H54 (cell line): Measurements from ENCODE around the gene CRIP2.

Experiments used
- DNase-seq: peaks from one replicate; pipeline ENCODE4 v3.0.0; 2011; ENCODE audit warnings: low spot score, mixed read lengths; ENCODE audit not compliant: insufficient read length
- FAIRE-seq: peaks from 3 replicates; lab custom pipeline; 2011; peaks lifted over from hg19 to GRCh38; lab: Jason Lieb, UNC
- POLR2A ChIP-seq: IDR thresholded peaks from 2 replicates; pipeline ENCODE4 v1.6.1; 2011; ENCODE audit warnings: low read depth, mild to moderate bottlenecking, low read length

The CRIP2 gene

GRCh38 chr14:105448706-105449111 lies 25.9 kb upstream of the CRIP2 start:
- FAIRE-seq, result no peak
- DNase-seq, result peak; percentile 75
- TF ChIP-seq POLR2A, result no peak

- DNase-seq (no peak), FAIRE-seq (no peak)
- TF ChIP-seq POLR2A, result no peak
Observed at GRCh38 chr14:105449276-105450122, 25.1 kb upstream of the CRIP2 start.

GRCh38 chr14:105450123-105450505 lies 24.5 kb upstream of the CRIP2 start:
- no peak for TF ChIP-seq POLR2A
- DNase-seq (no peak), FAIRE-seq (no peak)

- no peak for TF ChIP-seq POLR2A
- DNase-seq (no peak), FAIRE-seq (no peak)
Observed at GRCh38 chr14:105450864-105451720, 23.5 kb upstream of the CRIP2 start.

- DNase-seq, result no peak
Observed at GRCh38 chr14:105452963-105453362, 21.7 kb upstream of the CRIP2 start.

GRCh38 chr14:105453847-105454246 lies 20.8 kb upstream of the CRIP2 start:
- DNase-seq, result no peak
- no peak for FAIRE-seq
- no peak for TF ChIP-seq POLR2A

More at GRCh38 chr14:105452963-105453362, 21.7 kb upstream of the CRIP2 start:
- FAIRE-seq, result no peak
- TF ChIP-seq POLR2A, result no peak

GRCh38 chr14:105455086-105455640 lies 19.5 kb upstream of the CRIP2 start:
- no peak for DNase-seq
- no peak for TF ChIP-seq POLR2A
- FAIRE-seq, result no peak

GRCh38 chr14:105455766-105456660 lies 18.6 kb upstream of the CRIP2 start:
- FAIRE-seq (no peak), DNase-seq (no peak)
- no peak for TF ChIP-seq POLR2A

- FAIRE-seq (no peak), DNase-seq (no peak)
- no peak for TF ChIP-seq POLR2A
Observed at GRCh38 chr14:105456736-105457617, 17.6 kb upstream of the CRIP2 start.

GRCh38 chr14:105458010-105458409 lies 16.6 kb upstream of the CRIP2 start:
- DNase-seq, result no peak
- TF ChIP-seq POLR2A, result no peak
- FAIRE-seq, result no peak

- no peak for TF ChIP-seq POLR2A
- FAIRE-seq (no peak), DNase-seq (no peak)
Observed at GRCh38 chr14:105458571-105458970, 16.1 kb upstream of the CRIP2 start.

- no peak for DNase-seq
- TF ChIP-seq POLR2A, result no peak
- FAIRE-seq, result no peak
Observed at GRCh38 chr14:105460116-105460515, 14.5 kb upstream of the CRIP2 start.
